GM18511 (cell line): ENCODE measurements around the gene OR2A14.
"Not testable (repeated sequence)": the region's sequence is repeated elsewhere in the genome, so short reads cannot be mapped to it uniquely, and the experiment has no call there.

Source experiments
- ATAC-seq: cut with Tn5 transposase; IDR thresholded peaks from one replicate; pipeline ENCODE4 v1.9.1; 2021; ENCODE audit warnings: mild to moderate bottlenecking, moderate library complexity; ENCODE audit not compliant: unreplicated experiment

The OR2A14 gene

GRCh38 chr7:144122876-144123275, at the start of gene OR2A14:
Gene OR2A14 (plus strand): TSS chr7:144123176. CDS start chr7:144129113, 5,937 bp downstream.
- no peak for ATAC-seq

- ATAC-seq: no peak
Measured at GRCh38 chr7:144074374-144074773, 48.6 kb upstream of the OR2A14 start.

GRCh38 chr7:144085978-144086377, 37.0 kb upstream of the OR2A14 start, which contains the start of gene OR2A12:
Gene OR2A12 (plus strand): TSS chr7:144086278. CDS start chr7:144095108, 8,830 bp downstream.
- no peak for ATAC-seq

- no peak for ATAC-seq
Measured at GRCh38 chr7:144086730-144087129, 36.2 kb upstream of the OR2A14 start.

GRCh38 chr7:144087230-144087629, 35.7 kb upstream of the OR2A14 start:
- no peak for ATAC-seq

GRCh38 chr7:144090667-144091066, 32.3 kb upstream of the OR2A14 start:
- no peak for ATAC-seq

GRCh38 chr7:144098776-144099175, 24.2 kb upstream of the OR2A14 start:
- ATAC-seq: no peak

- ATAC-seq: no peak
Measured at GRCh38 chr7:144100607-144101006, 22.4 kb upstream of the OR2A14 start.

GRCh38 chr7:144102041-144102440, 20.9 kb upstream of the OR2A14 start:
- no peak for ATAC-seq

- no peak for ATAC-seq
Measured at GRCh38 chr7:144105211-144105610, 17.8 kb upstream of the OR2A14 start.

GRCh38 chr7:144109283-144109682, 13.7 kb upstream of the OR2A14 start, which contains the start of gene OR2A2:
Gene OR2A2 (plus strand): TSS chr7:144109583. CDS start chr7:144109583, 0 bp downstream.
- no peak for ATAC-seq

- no peak for ATAC-seq
Measured at GRCh38 chr7:144110272-144110671, 12.7 kb upstream of the OR2A14 start.

- ATAC-seq: no peak
Measured at GRCh38 chr7:144113651-144114050, 9.3 kb upstream of the OR2A14 start.

GRCh38 chr7:144118341-144118740, 4.6 kb upstream of the OR2A14 start:
- ATAC-seq: no peak

- ATAC-seq: peak; percentile 100
Measured at GRCh38 chr7:144127714-144128334, 4.8 kb downstream of the OR2A14 start.

- not testable (repeated sequence) for ATAC-seq
Measured at GRCh38 chr7:144129601-144130000, 6.6 kb downstream of the OR2A14 start.

GRCh38 chr7:144130730-144131129, 7.8 kb downstream of the OR2A14 start:
- ATAC-seq: no peak

- no peak for ATAC-seq
Measured at GRCh38 chr7:144132262-144132661, 9.3 kb downstream of the OR2A14 start.

GRCh38 chr7:144133307-144133706, 10.3 kb downstream of the OR2A14 start:
- no peak for ATAC-seq

GRCh38 chr7:144134116-144134515, 11.1 kb downstream of the OR2A14 start:
- no peak for ATAC-seq

- no peak for ATAC-seq
Measured at GRCh38 chr7:144137501-144137900, 14.5 kb downstream of the OR2A14 start.

GRCh38 chr7:144142187-144142586, 19.2 kb downstream of the OR2A14 start:
- ATAC-seq: no peak

- ATAC-seq: no peak
Measured at GRCh38 chr7:144144426-144144825, 21.4 kb downstream of the OR2A14 start.
